22Rv1 (cell line): Measurements from ENCODE around the gene MED20.

Experiments
- H3K27ac ChIP-seq: fragments of 450-650 bp; 2 replicates; pipeline ENCODE4 v1.5.1; 2017
- CTCF ChIP-seq: fragments of 450-650 bp; IDR thresholded peaks from 2 replicates; pipeline ENCODE4 v1.5.1; 2017; ENCODE audit warnings: mild to moderate bottlenecking
- ZFX ChIP-seq: fragments of 450-650 bp; IDR thresholded peaks from 2 replicates; pipeline ENCODE4 v1.6.1; 2017; ENCODE audit warnings: antibody characterized with exemption, borderline replicate concordance

The MED20 gene

GRCh38 chr6:41964201-41964887, 43.4 kb upstream of the MED20 start:
- TF ChIP-seq CTCF (no peak), ZFX (no peak)
- no peak overlapping the region for H3K27ac ChIP-seq

GRCh38 chr6:41963371-41963770, 42.4 kb upstream of the MED20 start:
- H3K27ac ChIP-seq: no peak overlapping the region
- TF ChIP-seq ZFX: no peak
- TF ChIP-seq CTCF: no peak

GRCh38 chr6:41960028-41960427, 39.1 kb upstream of the MED20 start:
- H3K27ac ChIP-seq: no peak overlapping the region
- TF ChIP-seq ZFX (no peak), CTCF (no peak)

- TF ChIP-seq CTCF (no peak), ZFX (no peak)
- no peak overlapping the region for H3K27ac ChIP-seq
These were observed 37.3 kb upstream of the MED20 start for GRCh38 chr6:41958022-41958856.

- H3K27ac ChIP-seq: no peak overlapping the region
- TF ChIP-seq CTCF: no peak
- no peak for TF ChIP-seq ZFX
These were observed 36.2 kb upstream of the MED20 start for GRCh38 chr6:41957117-41957516.

GRCh38 chr6:41955412-41955811, 34.5 kb upstream of the MED20 start:
- TF ChIP-seq ZFX: no peak
- TF ChIP-seq CTCF: no peak
- no peak overlapping the region for H3K27ac ChIP-seq

GRCh38 chr6:41954668-41955067, 33.7 kb upstream of the MED20 start:
- no peak overlapping the region for H3K27ac ChIP-seq
- no peak for TF ChIP-seq CTCF
- TF ChIP-seq ZFX: no peak
